Activated CD4-positive, alpha-beta T cell treated with anti-CD3 and anti-CD28 coated beads for 36 hours (primary cell): ENCODE measurements around the gene DLGAP4. TPM values are rescaled to one million over a fixed set of nuclear protein-coding genes. Genes with fewer than 3 reads are reported as not detected.

Experiments used
- ATAC-seq: fragments of 200-7000 bp; cut with Tn5 transposase; one replicate; pipeline ENCODE4 v1.10.0; 2021; ENCODE audit warnings: mild to moderate bottlenecking, moderate library complexity
- CTCF ChIA-PET: fragments of 350-600 bp; sonication (Branson Sonifier 250); formaldehyde crosslinking; loops from one replicate; lab custom pipeline; 2021; ENCODE audit warnings: antibody characterized with exemption; lab: Charles Lee
- POLR2A ChIA-PET: fragments of 350-600 bp; sonication (Branson Sonifier 250); formaldehyde crosslinking; loops from one replicate; lab custom pipeline; 2021; ENCODE audit warnings: antibody characterized with exemption, inconsistent platforms; lab: Charles Lee
- DNase-seq: peaks from one replicate; pipeline ENCODE4 v3.0.0-alpha.2; 2020
- H3K27ac Mint-ChIP-seq: one replicate; pipeline ENCODE4 v1.8.0; 2021; ENCODE audit warnings: mixed read lengths
- H3K27me3 Mint-ChIP-seq: one replicate; pipeline ENCODE4 v1.8.0; 2021; ENCODE audit warnings: mixed read lengths
- H3K36me3 Mint-ChIP-seq: one replicate; pipeline ENCODE4 v1.8.0; 2021; ENCODE audit warnings: low read depth, mixed read lengths
- H3K4me1 Mint-ChIP-seq: one replicate; pipeline ENCODE4 v1.8.0; 2021; ENCODE audit warnings: mixed read lengths
- H3K4me3 Mint-ChIP-seq: one replicate; pipeline ENCODE4 v1.8.0; 2021; ENCODE audit warnings: mild to moderate bottlenecking, moderate library complexity, mixed read lengths
- H3K9me3 Mint-ChIP-seq: one replicate; pipeline ENCODE4 v1.8.0; 2021; ENCODE audit warnings: low read depth, mixed read lengths
- intact Hi-C, 2 experiments: fragments of 100-400 bp; cut with DNase I in 1 of 2; cut with micrococcal nuclease in 1 of 2; formaldehyde crosslinking; loops; one replicate each; pipeline versions ENCODE4 v1.14.2 to v1.15.1; 2022 to 2024; cut with DNase I, micrococcal nuclease
- total RNA-seq, 2 experiments: library from RNA; stranded (reverse); gene quantifications; one replicate each; pipeline ENCODE4 v1.2.3, GENCODE V29; 2021

Gene DLGAP4
- total RNA-seq, 2 experiments from 2014 or later, result 19.0 to 21.8 TPM

DNA sequence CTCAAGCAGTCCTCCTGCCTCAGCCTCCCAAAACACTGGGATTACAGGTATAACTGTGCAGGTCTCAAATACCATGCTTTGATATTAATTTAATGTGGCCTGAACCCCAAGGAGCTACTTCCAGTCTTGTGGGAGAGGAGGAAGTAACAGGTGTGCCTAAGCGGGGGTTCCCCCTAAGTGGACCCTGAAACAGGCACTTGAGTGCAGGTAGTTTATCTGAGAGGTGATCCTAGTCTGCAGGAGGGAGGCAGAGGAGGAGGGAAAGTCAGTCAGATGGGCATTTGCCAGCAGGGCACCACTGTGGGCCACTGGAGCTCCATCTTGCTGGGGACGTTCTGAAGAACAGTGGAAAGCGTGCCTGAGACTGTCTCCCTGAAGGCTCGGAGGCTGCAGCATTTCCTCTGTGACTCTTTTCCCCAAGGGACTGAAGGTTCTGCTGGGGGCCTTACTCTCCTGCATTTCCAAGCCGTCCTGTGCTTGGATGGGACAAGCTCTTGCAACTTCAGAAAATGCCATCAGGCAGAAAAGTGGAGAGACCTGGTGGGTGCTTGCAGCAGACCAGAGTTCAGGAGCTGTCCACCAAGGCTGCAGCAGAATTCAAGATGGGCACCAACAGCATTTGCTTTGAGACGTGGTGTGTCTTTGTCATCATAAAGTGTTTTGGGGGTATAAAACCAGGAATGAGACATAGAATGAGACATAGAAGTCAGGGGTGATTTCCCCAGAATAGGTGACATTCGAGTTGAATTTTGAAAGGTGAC, 4.6 kb upstream of the DLGAP4 start:
- intact Hi-C loops, result no loop called here
- Mint-ChIP-seq H3K4me3 (no peak overlapping the region), H3K27me3 (peaks cover 54% of the 10 kb centered on the region), H3K27ac (no peak overlapping the region), H3K9me3 (no peaks in the 10 kb centered on the region), H3K36me3 (no peaks in the 10 kb centered on the region), H3K4me1 (peaks cover 2% of the 10 kb centered on the region)
- POLR2A ChIA-PET, result interaction anchor here (0.5 to 0.7 kb wide), 2 partner anchors 262 to 351 kb away, joined by 3 read pairs; no protein-coding TSS in a partner anchor
- DNase-seq, result no peak
- CTCF ChIA-PET, result interaction anchor here (0.6 to 0.7 kb wide), 3 partner anchors 127 to 308 kb away, joined by 3 to 4 read pairs (median 3); no protein-coding TSS in a partner anchor
- no peak for ATAC-seq

DNA sequence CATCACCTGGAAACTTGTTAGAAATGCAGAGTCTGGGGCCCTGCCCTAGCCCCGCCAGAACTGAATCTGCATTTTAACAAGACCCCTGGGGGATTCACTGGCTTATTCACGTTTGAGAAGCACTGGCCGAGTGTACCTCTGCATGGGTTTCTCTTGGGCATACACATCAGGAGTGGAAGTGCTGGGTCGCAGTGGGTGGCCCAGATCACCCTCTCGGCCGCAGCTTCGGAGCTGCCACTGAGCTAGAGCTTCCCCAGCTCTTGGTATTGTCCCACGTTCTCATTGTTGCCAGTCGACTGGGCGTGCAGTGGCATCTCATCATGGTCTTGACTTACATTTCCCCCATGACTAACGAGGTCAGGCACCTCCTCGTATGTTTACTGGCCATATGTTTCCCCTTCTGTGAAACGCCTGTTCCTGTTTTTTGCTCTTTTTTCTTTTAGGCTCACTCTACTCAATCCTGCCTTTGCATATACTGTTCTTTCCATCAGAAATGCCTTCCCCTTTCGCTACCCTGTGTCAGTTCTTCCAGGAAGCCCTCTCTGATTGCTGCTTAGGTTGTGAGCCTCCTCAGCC, 3.0 kb upstream of the DLGAP4 start:
- Mint-ChIP-seq H3K27me3 (peaks cover 60% of the 10 kb centered on the region), H3K4me3 (no peak overlapping the region), H3K27ac (no peak overlapping the region), H3K36me3 (no peaks in the 10 kb centered on the region), H3K9me3 (no peaks in the 10 kb centered on the region), H3K4me1 (peaks cover 2% of the 10 kb centered on the region)
- ChIA-PET CTCF (interaction anchor here (0.7 to 0.8 kb wide), 3 partner anchors 13 to 348 kb away, joined by 3 to 4 read pairs (median 3); no protein-coding TSS in a partner anchor), POLR2A (no interaction called here)
- ATAC-seq (no peak), DNase-seq (no peak)
- intact Hi-C loops, result no loop called here

DNA sequence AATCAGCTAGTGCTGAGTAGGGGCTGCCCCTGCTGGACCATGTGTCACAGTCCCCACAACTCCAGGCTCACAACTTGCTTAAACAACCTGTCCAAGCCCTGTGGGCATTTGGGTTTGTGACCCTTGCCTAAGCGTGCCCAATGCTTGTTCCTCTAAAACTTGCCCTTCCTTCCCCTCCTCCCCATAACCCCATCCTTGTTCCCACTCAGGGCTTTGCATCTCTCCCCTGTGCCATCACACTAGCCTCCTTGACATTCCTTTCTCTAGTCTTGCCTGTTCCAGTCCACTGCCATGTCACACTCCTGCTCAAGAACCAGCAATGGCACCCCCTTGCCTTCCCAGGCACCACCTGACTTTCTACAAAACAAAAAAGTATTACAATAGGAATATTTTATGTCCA, 2.3 kb upstream of the DLGAP4 start:
- no peak for ATAC-seq
- Mint-ChIP-seq H3K36me3 (no peaks in the 10 kb centered on the region), H3K27ac (no peak overlapping the region), H3K9me3 (no peaks in the 10 kb centered on the region), H3K4me3 (no peak overlapping the region), H3K27me3 (peaks cover 57% of the 10 kb centered on the region), H3K4me1 (peaks cover 2% of the 10 kb centered on the region)
- ChIA-PET POLR2A (no interaction called here), CTCF (interaction anchor here (0.7 kb wide), 1 partner anchor 13 kb away, joined by 3 read pairs; no protein-coding TSS in a partner anchor)
- no peak for DNase-seq
- intact Hi-C loops, result no loop called here

DNA sequence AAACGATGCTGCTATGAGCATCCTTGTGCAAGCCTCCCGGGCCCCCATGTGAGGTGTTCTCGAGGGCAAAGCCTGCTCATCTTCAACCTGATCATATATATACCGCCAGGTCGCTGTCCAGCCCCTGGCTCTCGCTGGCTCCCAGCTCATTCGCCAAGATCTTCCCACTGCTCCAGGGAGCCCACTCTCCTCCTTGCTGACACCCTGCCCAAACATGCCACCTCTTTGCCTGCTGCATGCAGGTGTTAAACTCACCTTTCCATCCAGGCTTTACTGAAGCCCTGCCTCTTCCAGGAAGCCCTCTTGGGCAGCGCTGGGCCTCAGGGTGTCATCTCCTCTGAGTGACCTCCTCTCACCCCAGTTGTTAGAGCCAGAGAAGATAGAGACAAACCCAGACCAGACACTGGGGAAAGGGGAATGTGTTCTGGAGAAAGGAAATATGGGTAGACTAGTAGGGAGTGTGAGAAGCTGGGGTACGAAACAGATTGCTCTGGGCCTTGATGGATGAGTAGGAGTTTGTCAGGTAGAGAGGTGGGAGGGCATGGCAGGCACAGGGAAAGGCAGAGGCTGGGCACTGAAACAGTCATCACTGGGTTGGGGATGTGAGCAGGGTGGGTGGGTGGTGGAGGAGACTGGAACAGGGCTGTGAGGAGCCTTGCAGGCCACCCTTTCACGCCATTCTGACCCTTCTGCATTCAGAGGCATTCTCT, 1.2 kb upstream of the DLGAP4 start:
- H3K9me3 Mint-ChIP-seq, result no peaks in the 10 kb centered on the region
- ChIA-PET POLR2A (no interaction called here), CTCF (no interaction called here)
- ATAC-seq, result no peak
- intact Hi-C loops, result no loop called here
- no peak overlapping the region for H3K4me3 Mint-ChIP-seq
- DNase-seq, result no peak
- H3K27ac Mint-ChIP-seq, result no peak overlapping the region
- no peaks in the 10 kb centered on the region for H3K36me3 Mint-ChIP-seq
- H3K27me3 Mint-ChIP-seq, result peaks cover 59% of the 10 kb centered on the region
- peaks cover 2% of the 10 kb centered on the region for H3K4me1 Mint-ChIP-seq

DNA sequence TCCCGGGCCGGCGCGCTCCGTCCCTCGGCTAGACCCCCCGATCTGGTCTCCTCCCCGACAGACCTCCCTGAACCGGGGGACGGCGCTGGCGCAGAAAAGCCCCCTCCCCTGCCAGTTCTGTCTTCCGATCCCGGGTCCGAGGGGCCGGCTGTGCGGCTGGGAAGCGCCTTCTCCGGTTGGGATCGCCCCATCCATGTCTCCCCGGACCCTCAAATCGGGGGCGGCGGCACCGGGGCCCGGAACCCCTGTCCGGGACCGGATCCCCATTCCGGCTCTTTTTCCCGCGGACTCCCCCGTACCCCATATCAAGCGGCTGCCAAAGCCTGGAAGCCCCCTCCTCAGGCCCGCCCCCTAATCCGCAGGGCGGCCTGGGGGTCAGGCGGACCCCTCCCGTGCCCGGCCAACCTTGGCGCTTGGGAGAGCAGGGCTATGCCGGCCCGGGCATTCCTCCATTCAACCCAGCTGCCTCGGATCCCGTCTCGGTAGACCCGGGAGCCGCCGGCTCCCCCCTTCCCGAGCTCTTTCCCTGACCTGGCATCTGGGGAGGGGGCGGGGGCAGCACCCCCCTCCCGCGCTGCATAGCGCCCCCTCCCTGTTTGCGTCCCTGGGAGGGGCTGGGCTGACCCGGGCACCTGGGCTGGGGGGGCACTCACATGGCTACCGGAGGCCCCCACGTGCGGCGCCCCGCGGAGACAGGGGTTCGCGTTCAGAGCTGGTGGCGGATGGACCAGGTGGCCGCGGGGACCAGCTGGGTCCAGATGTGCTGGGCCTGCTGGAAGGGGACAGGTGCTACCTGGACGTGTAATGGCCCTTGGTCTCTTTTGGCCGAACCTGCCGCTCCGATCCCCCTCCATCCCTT, 643 bp downstream of the DLGAP4 start:
- ChIA-PET POLR2A (no interaction called here), CTCF (no interaction called here)
- H3K36me3 Mint-ChIP-seq, result no peaks in the 10 kb centered on the region
- peaks cover 57% of the 10 kb centered on the region for H3K27me3 Mint-ChIP-seq
- DNase-seq, result no peak
- no peak for ATAC-seq
- H3K4me1 Mint-ChIP-seq, result peaks cover 2% of the 10 kb centered on the region
- no peaks in the 10 kb centered on the region for H3K9me3 Mint-ChIP-seq
- H3K27ac Mint-ChIP-seq, result no peak overlapping the region
- H3K4me3 Mint-ChIP-seq, result no peak overlapping the region
- intact Hi-C loops, result no loop called here

DNA sequence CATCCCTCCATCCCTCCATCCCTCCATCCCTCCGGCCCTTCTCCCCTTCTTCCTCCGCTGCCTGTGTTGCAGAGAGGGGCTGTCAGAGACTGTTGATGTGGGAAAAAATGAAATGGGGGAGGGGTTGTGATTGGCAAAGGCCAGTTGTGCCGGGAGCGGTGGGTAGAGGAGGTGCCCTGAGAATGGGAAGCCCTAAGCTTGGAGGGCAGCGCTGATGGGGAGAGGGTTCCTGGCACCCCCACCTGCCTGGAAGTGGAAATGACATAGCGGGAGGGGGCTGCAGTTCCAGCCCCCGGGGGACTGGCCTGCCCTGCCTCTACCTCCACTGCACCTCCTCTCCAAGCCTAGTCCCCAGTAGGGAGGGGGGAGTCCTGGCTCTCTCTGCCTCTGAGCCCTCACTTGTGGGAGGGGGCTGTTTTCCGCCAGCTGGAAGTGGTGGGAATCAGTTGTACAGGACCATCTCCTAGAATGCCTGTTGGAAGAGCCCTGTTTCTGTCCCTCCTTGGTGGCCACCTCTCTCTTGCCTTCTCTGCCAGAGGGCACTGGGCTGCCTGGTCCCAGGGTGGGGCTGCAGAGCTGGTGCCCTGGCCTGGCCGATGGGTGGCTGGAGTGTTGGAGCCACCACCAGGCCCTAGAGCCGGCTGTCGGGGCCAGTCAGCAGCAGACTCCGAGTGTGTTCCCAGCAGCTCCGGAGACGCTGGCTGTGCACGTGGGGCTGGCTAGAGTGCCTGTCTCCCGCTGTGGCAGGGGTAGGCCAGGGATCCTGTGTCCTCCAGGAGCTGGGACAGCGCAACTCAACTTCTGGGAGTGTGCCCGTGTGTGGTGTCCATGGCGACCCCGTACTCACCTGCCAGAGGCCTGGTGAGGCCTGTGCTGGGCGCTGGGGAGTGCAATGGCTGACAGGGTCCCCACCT, 1.5 kb downstream of the DLGAP4 start:
- H3K9me3 Mint-ChIP-seq, result no peaks in the 10 kb centered on the region
- DNase-seq (no peak), ATAC-seq (no peak)
- POLR2A ChIA-PET, result no interaction called here
- intact Hi-C loops, result no loop called here
- H3K27me3 Mint-ChIP-seq, result peaks cover 57% of the 10 kb centered on the region
- no peak overlapping the region for H3K27ac Mint-ChIP-seq
- H3K4me1 Mint-ChIP-seq, result peaks cover 2% of the 10 kb centered on the region
- CTCF ChIA-PET, result no interaction called here
- no peaks in the 10 kb centered on the region for H3K36me3 Mint-ChIP-seq
- no peak overlapping the region for H3K4me3 Mint-ChIP-seq

DNA sequence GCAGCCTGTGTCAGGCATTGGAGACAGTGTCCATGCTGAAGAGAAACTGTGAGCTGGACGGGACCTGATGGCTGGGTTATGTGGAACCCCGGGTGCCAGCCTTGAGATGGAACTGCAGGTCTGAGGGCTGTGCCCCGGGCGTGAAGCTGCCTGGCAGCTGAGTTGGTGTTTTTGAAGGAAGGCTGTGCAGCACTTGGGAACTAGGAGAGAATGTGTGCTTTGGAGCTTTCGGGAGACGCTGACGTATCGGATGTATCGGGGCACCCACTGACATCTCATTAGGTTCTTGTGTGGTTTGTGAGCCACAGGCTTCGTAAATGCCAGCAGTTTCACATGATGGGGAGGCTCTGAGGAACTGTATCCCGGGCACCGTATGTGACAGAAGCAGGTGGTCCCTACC, 2.2 kb downstream of the DLGAP4 start:
- intact Hi-C loops, result no loop called here
- DNase-seq, result no peak
- Mint-ChIP-seq H3K4me3 (no peak overlapping the region), H3K4me1 (peaks cover 2% of the 10 kb centered on the region), H3K9me3 (no peaks in the 10 kb centered on the region), H3K27ac (no peak overlapping the region), H3K36me3 (no peaks in the 10 kb centered on the region), H3K27me3 (peaks cover 57% of the 10 kb centered on the region)
- CTCF ChIA-PET, result no interaction called here
- no peak for ATAC-seq
- POLR2A ChIA-PET, result no interaction called here

DNA sequence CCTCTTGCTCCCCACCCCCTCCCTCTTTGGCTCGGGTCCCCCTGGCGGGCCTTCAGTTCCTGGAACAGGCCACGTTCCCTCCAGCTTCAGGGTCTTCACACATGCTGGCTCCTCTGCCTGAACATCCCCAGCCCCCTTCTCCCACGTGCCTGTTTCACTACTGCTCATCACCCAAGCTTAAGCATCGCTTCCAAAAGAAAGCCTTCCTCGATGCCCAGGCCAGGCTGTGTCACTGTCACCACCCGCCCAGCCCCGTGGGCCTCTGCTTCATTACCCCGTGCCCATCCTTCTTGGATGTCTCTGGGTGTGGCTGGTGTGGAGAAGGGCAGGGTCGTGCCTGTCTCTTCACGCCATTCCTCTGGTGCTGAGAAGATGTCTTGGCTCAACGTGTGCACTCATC, 2.8 kb downstream of the DLGAP4 start:
- Mint-ChIP-seq H3K4me1 (peaks cover 2% of the 10 kb centered on the region), H3K36me3 (no peaks in the 10 kb centered on the region), H3K27ac (no peak overlapping the region), H3K9me3 (no peaks in the 10 kb centered on the region), H3K27me3 (peaks cover 50% of the 10 kb centered on the region), H3K4me3 (no peak overlapping the region)
- ATAC-seq, result no peak
- no peak for DNase-seq
- intact Hi-C loops, result no loop called here
- ChIA-PET POLR2A (no interaction called here), CTCF (no interaction called here)

DNA sequence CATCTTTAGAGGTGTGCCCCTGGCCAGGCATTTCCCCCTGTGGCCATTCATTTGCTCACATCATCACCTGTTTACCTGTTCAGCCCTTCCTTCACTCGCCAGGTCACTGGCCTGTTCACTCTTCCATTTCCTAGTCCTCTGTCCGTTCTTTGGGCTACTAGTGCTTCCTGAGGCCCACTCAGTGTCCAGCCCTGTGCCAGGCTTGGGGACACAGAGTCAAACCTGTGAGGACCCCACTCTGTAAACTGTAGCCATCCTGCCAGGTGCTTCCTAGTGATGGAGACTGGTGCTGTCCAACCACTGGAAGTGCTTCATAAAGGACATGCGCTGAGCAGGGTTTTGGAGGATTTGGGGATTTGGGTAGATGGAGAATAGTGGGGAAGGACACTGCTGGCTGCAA, 3.5 kb downstream of the DLGAP4 start:
- ATAC-seq, result no peak
- intact Hi-C loops, result no loop called here
- no peaks in the 10 kb centered on the region for H3K9me3 Mint-ChIP-seq
- ChIA-PET CTCF (no interaction called here), POLR2A (no interaction called here)
- H3K27ac Mint-ChIP-seq, result no peak overlapping the region
- H3K27me3 Mint-ChIP-seq, result peaks cover 46% of the 10 kb centered on the region
- no peak for DNase-seq
- no peak overlapping the region for H3K4me3 Mint-ChIP-seq
- peaks cover 2% of the 10 kb centered on the region for H3K4me1 Mint-ChIP-seq
- H3K36me3 Mint-ChIP-seq, result no peaks in the 10 kb centered on the region

DNA sequence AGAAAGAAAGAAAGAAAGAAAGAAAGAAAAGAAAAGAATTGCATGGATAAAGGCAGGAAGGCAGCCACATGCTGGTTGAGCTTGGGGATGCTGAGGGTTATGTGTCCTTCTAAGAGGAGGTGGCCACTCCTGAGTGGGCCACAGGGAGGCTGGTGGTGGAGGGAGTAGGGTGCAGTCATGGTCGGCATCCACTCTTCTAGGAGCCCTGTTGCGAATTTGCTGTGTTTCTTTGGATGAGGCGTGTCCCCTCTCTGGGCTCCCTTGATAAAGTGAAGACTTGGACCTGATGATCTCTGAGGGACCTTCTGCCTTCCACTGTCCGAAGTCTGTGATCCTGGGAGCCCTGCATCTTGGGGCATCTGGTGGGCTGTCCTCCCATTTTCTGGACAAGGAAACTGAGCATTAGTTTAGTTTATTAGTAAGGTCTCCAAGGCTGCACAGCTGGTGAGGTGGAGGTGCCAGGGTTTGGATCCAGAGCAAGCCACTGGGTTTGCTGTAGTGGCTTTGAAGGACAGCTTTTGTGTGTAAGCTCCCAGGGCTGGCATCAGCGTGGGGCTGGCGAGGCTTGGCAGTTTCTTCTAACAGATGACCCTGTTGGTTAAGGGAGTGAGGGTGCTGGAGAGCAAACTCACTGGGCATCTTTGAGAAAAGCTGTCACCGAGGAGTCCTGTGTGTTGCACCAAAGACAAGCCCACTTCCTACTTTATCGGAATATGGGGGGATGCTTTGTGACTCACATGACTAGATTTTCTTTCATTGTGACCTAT, 4.3 kb downstream of the DLGAP4 start:
- peaks cover 2% of the 10 kb centered on the region for H3K4me1 Mint-ChIP-seq
- no peaks in the 10 kb centered on the region for H3K36me3 Mint-ChIP-seq
- H3K9me3 Mint-ChIP-seq, result no peaks in the 10 kb centered on the region
- intact Hi-C loops, result no loop called here
- no peak for DNase-seq
- ChIA-PET CTCF (no interaction called here), POLR2A (no interaction called here)
- H3K4me3 Mint-ChIP-seq, result no peak overlapping the region
- peaks cover 42% of the 10 kb centered on the region for H3K27me3 Mint-ChIP-seq
- H3K27ac Mint-ChIP-seq, result no peak overlapping the region
- ATAC-seq, result no peak
